Stimulated activated memory B cell treated with anti-CD40 and anti-IgM and Interleukin-4, amounts not matched to agents 10 μg/mL and 1 μg/mL and 100 μg/mL, for 72 hours (primary cell): Measurements from ENCODE around the gene CARD9.

Experiments used
- ATAC-seq: fragments of 150-1000 bp; cut with Tn5 transposase; 2 replicates; pipeline ENCODE4 v1.10.0; 2021
- H3K27ac Mint-ChIP-seq: one replicate; pipeline ENCODE4 v1.8.0; 2022; ENCODE audit warnings: mild to moderate bottlenecking, mixed read lengths
- H3K27me3 Mint-ChIP-seq: one replicate; pipeline ENCODE4 v1.8.0; 2022; ENCODE audit warnings: mixed read lengths
- H3K36me3 Mint-ChIP-seq: one replicate; pipeline ENCODE4 v1.8.0; 2022; ENCODE audit warnings: mixed read lengths
- H3K4me1 Mint-ChIP-seq: one replicate; pipeline ENCODE4 v1.8.0; 2022; ENCODE audit warnings: mixed read lengths
- H3K4me3 Mint-ChIP-seq: one replicate; pipeline ENCODE4 v1.8.0; 2022; ENCODE audit warnings: mild to moderate bottlenecking, moderate library complexity, mixed read lengths
- H3K9me3 Mint-ChIP-seq: one replicate; pipeline ENCODE4 v1.8.0; 2022; ENCODE audit warnings: mixed read lengths

The CARD9 gene

GRCh38 chr9:136394312-136395019 lies 21.0 kb upstream of the CARD9 start:
- H3K9me3 Mint-ChIP-seq: no peaks in the 10 kb centered on the region
- peaks cover 21% of the 10 kb centered on the region for H3K4me1 Mint-ChIP-seq
- no peaks in the 10 kb centered on the region for H3K27me3 Mint-ChIP-seq
- no peak for ATAC-seq
- no peak overlapping the region for H3K4me3 Mint-ChIP-seq
- peaks cover 55% of the 10 kb centered on the region for H3K36me3 Mint-ChIP-seq
- no peak overlapping the region for H3K27ac Mint-ChIP-seq

GRCh38 chr9:136393531-136393930 lies 20.1 kb upstream of the CARD9 start:
- peaks cover 11% of the 10 kb centered on the region for H3K4me1 Mint-ChIP-seq
- H3K4me3 Mint-ChIP-seq: no peak overlapping the region
- no peak overlapping the region for H3K27ac Mint-ChIP-seq
- H3K9me3 Mint-ChIP-seq: no peaks in the 10 kb centered on the region
- no peaks in the 10 kb centered on the region for H3K27me3 Mint-ChIP-seq
- no peak for ATAC-seq
- peaks cover 64% of the 10 kb centered on the region for H3K36me3 Mint-ChIP-seq

- H3K4me1 Mint-ChIP-seq: peaks cover 6% of the 10 kb centered on the region
- no peak for ATAC-seq
- H3K36me3 Mint-ChIP-seq: peaks cover 69% of the 10 kb centered on the region
- no peak overlapping the region for H3K27ac Mint-ChIP-seq
- no peak overlapping the region for H3K4me3 Mint-ChIP-seq
- no peaks in the 10 kb centered on the region for H3K9me3 Mint-ChIP-seq
- no peaks in the 10 kb centered on the region for H3K27me3 Mint-ChIP-seq
Observed at GRCh38 chr9:136392538-136393449, 19.3 kb upstream of the CARD9 start.

GRCh38 chr9:136391737-136392537 lies 18.5 kb upstream of the CARD9 start:
- ATAC-seq: no peak
- H3K36me3 Mint-ChIP-seq: peaks cover 71% of the 10 kb centered on the region
- H3K4me3 Mint-ChIP-seq: no peak overlapping the region
- H3K27ac Mint-ChIP-seq: no peak overlapping the region
- H3K27me3 Mint-ChIP-seq: no peaks in the 10 kb centered on the region
- H3K4me1 Mint-ChIP-seq: peaks cover 2% of the 10 kb centered on the region
- no peaks in the 10 kb centered on the region for H3K9me3 Mint-ChIP-seq

- no peak overlapping the region for H3K27ac Mint-ChIP-seq
- H3K4me3 Mint-ChIP-seq: no peak overlapping the region
- H3K36me3 Mint-ChIP-seq: peaks cover 81% of the 10 kb centered on the region
- no peaks in the 10 kb centered on the region for H3K4me1 Mint-ChIP-seq
- no peaks in the 10 kb centered on the region for H3K27me3 Mint-ChIP-seq
- H3K9me3 Mint-ChIP-seq: no peaks in the 10 kb centered on the region
- no peak for ATAC-seq
Observed at GRCh38 chr9:136389396-136389795, 15.9 kb upstream of the CARD9 start.

GRCh38 chr9:136387217-136387616 lies 13.7 kb upstream of the CARD9 start:
- Mint-ChIP-seq H3K4me1 (no peaks in the 10 kb centered on the region), H3K4me3 (no peak overlapping the region), H3K27ac (no peak overlapping the region), H3K36me3 (peaks cover 84% of the 10 kb centered on the region), H3K27me3 (no peaks in the 10 kb centered on the region), H3K9me3 (no peaks in the 10 kb centered on the region)
- ATAC-seq: no peak

GRCh38 chr9:136386018-136386417 lies 12.5 kb upstream of the CARD9 start:
- Mint-ChIP-seq H3K27me3 (no peaks in the 10 kb centered on the region), H3K9me3 (no peaks in the 10 kb centered on the region), H3K4me3 (no peak overlapping the region), H3K27ac (no peak overlapping the region), H3K4me1 (no peaks in the 10 kb centered on the region), H3K36me3 (peaks cover 72% of the 10 kb centered on the region)
- ATAC-seq: no peak

GRCh38 chr9:136385015-136385414 lies 11.5 kb upstream of the CARD9 start:
- Mint-ChIP-seq H3K27ac (no peak overlapping the region), H3K27me3 (no peaks in the 10 kb centered on the region), H3K36me3 (peaks cover 62% of the 10 kb centered on the region), H3K4me1 (no peaks in the 10 kb centered on the region), H3K9me3 (no peaks in the 10 kb centered on the region), H3K4me3 (no peak overlapping the region)
- no peak for ATAC-seq

- peaks cover 58% of the 10 kb centered on the region for H3K36me3 Mint-ChIP-seq
- no peak overlapping the region for H3K27ac Mint-ChIP-seq
- H3K4me1 Mint-ChIP-seq: no peaks in the 10 kb centered on the region
- ATAC-seq: no peak
- H3K9me3 Mint-ChIP-seq: no peaks in the 10 kb centered on the region
- H3K4me3 Mint-ChIP-seq: no peak overlapping the region
- H3K27me3 Mint-ChIP-seq: no peaks in the 10 kb centered on the region
Observed at GRCh38 chr9:136383436-136383835, 10.0 kb upstream of the CARD9 start.

GRCh38 chr9:136381966-136382513 lies 8.6 kb upstream of the CARD9 start:
- Mint-ChIP-seq H3K36me3 (peaks cover 48% of the 10 kb centered on the region), H3K27ac (no peak overlapping the region)

GRCh38 chr9:136381311-136381710 lies 7.8 kb upstream of the CARD9 start:
- ATAC-seq: no peak
- H3K4me1 Mint-ChIP-seq: no peaks in the 10 kb centered on the region
- peaks cover 42% of the 10 kb centered on the region for H3K36me3 Mint-ChIP-seq
- H3K4me3 Mint-ChIP-seq: no peak overlapping the region
- no peak overlapping the region for H3K27ac Mint-ChIP-seq
- no peaks in the 10 kb centered on the region for H3K27me3 Mint-ChIP-seq
- H3K9me3 Mint-ChIP-seq: no peaks in the 10 kb centered on the region

More at GRCh38 chr9:136381966-136382513, 8.6 kb upstream of the CARD9 start:
- Mint-ChIP-seq H3K4me3 (no peak overlapping the region), H3K27me3 (no peaks in the 10 kb centered on the region), H3K4me1 (no peaks in the 10 kb centered on the region), H3K9me3 (no peaks in the 10 kb centered on the region)
- ATAC-seq: no peak

GRCh38 chr9:136380381-136380780 lies 6.9 kb upstream of the CARD9 start:
- no peak for ATAC-seq
- Mint-ChIP-seq H3K4me1 (no peaks in the 10 kb centered on the region), H3K27ac (no peak overlapping the region), H3K36me3 (peaks cover 40% of the 10 kb centered on the region), H3K9me3 (no peaks in the 10 kb centered on the region), H3K4me3 (no peak overlapping the region), H3K27me3 (no peaks in the 10 kb centered on the region)

- Mint-ChIP-seq H3K4me1 (no peaks in the 10 kb centered on the region), H3K27me3 (no peaks in the 10 kb centered on the region), H3K27ac (no peak overlapping the region), H3K36me3 (peaks cover 39% of the 10 kb centered on the region), H3K9me3 (no peaks in the 10 kb centered on the region), H3K4me3 (no peak overlapping the region)
- no peak for ATAC-seq
Observed at GRCh38 chr9:136379891-136380290, 6.4 kb upstream of the CARD9 start.

GRCh38 chr9:136379401-136379800 lies 5.9 kb upstream of the CARD9 start:
- Mint-ChIP-seq H3K9me3 (no peaks in the 10 kb centered on the region), H3K27me3 (no peaks in the 10 kb centered on the region), H3K4me3 (no peak overlapping the region), H3K4me1 (no peaks in the 10 kb centered on the region), H3K27ac (no peak overlapping the region), H3K36me3 (peaks cover 39% of the 10 kb centered on the region)
- no peak for ATAC-seq

- no peaks in the 10 kb centered on the region for H3K27me3 Mint-ChIP-seq
- no peaks in the 10 kb centered on the region for H3K9me3 Mint-ChIP-seq
- ATAC-seq: no peak
- H3K27ac Mint-ChIP-seq: no peak overlapping the region
- peaks cover 38% of the 10 kb centered on the region for H3K36me3 Mint-ChIP-seq
- no peak overlapping the region for H3K4me3 Mint-ChIP-seq
- no peaks in the 10 kb centered on the region for H3K4me1 Mint-ChIP-seq
Observed at GRCh38 chr9:136379003-136379287, 5.5 kb upstream of the CARD9 start.
